HepG2 (cell line): ENCODE data around the gene MRM3. TPM values are rescaled to one million over a fixed set of nuclear protein-coding genes. Genes with fewer than 3 reads are reported as not detected.

Experiments
- ATAC-seq: fragments of 200-7000 bp; cut with Tn5 transposase; 3 replicates; pipeline ENCODE4 v1.9.1; 2020; ENCODE audit warnings: mild to moderate bottlenecking, moderate library complexity
- BruUV-seq: library from RNA; stranded (reverse); fragments of 400-500 nt; replicated peaks from 2 replicates; lab custom pipeline; 2021; lab: Mats Ljungman, UMichigan
- CTCF ChIA-PET: fragments of 300-600 bp; formaldehyde crosslinking; extraction: SDS; loops from one replicate; lab custom pipeline; 2021; ENCODE audit warnings: low total read pairs, inconsistent platforms, low intra/inter-chr PET ratio; lab: Yijun Ruan, JAX
- POLR2A ChIA-PET: fragments of 350-600 bp; sonication (Branson Sonifier 250); formaldehyde crosslinking; loops from one replicate; lab custom pipeline; 2020; ENCODE audit warnings: antibody characterized with exemption, inconsistent platforms; lab: Yijun Ruan, JAX
- DNase-seq: peaks from one replicate; pipeline ENCODE4 v3.0.0-alpha.2; 2015; ENCODE audit warnings: low spot score
- FAIRE-seq: peaks from 3 replicates; lab custom pipeline; 2011; peaks lifted over from hg19 to GRCh38; lab: Jason Lieb, UNC
- H2AFZ ChIP-seq: one replicate; pipeline ENCODE4 v1.6.1; 2011; ENCODE audit warnings: low read length, inconsistent platforms
- H3K27ac ChIP-seq: fragments of 300-600 bp; 3 replicates; pipeline ENCODE4 v1.8.0; 2011; ENCODE audit warnings: mixed run types, mild to moderate bottlenecking, mixed read lengths, low read length, inconsistent platforms; ENCODE audit not compliant: insufficient read depth; ENCODE audit errors: extremely low read length
- H3K27me3 ChIP-seq, 2 experiments: fragments of 200-600 bp in 1 of 2; 2 replicates in 1 of 2; 3 replicates in 1 of 2; pipeline versions ENCODE4 v1.6.0 to v1.8.0; 2011; ENCODE audit warnings: low read length in 2 of 2, mild to moderate bottlenecking in 2 of 2, moderate library complexity in 2 of 2, inconsistent platforms in 1 of 2; ENCODE audit not compliant: insufficient read depth in 2 of 2, control insufficient read depth in 1 of 2
- H3K36me3 ChIP-seq, 2 experiments: fragments of 200-600 bp in 1 of 2; replicated peaks in 1 of 2; 2 replicates in 1 of 2; 3 replicates in 1 of 2; pipeline versions ENCODE4 v1.5.1 to v1.8.0; 2011; ENCODE audit warnings: low read length in 2 of 2, inconsistent platforms in 1 of 2; ENCODE audit not compliant: insufficient read depth in 2 of 2, control insufficient read depth in 1 of 2
- H3K4me1 ChIP-seq: 2 replicates; pipeline ENCODE4 v1.5.1; 2012; ENCODE audit warnings: low read length, inconsistent platforms; ENCODE audit not compliant: insufficient read depth
- H3K4me2 ChIP-seq: 2 replicates; pipeline ENCODE4 v1.6.0; 2011; ENCODE audit warnings: low read depth, low read length, inconsistent platforms
- H3K4me3 ChIP-seq, 3 experiments: fragments of 200-600 bp in 1 of 3; sonication (generic), shearing (Covaris generic) in 1 of 3; replicated peaks in 1 of 3; 2 replicates each; pipeline ENCODE4 v1.5.1; 2011 to 2016; ENCODE audit warnings: low read length in 3 of 3, inconsistent platforms in 2 of 3, low read depth in 2 of 3, mild to moderate bottlenecking in 2 of 3, control low read depth in 1 of 3, mixed read lengths in 1 of 3; ENCODE audit not compliant: insufficient read depth in 1 of 3
- H3K79me2 ChIP-seq: one replicate; pipeline ENCODE4 v1.6.1; 2011; ENCODE audit warnings: low read length, inconsistent platforms; ENCODE audit not compliant: insufficient read depth
- H3K9ac ChIP-seq: 2 replicates; pipeline ENCODE4 v1.6.0; 2011; ENCODE audit warnings: mild to moderate bottlenecking, low read depth, low read length, inconsistent platforms; ENCODE audit not compliant: insufficient read depth
- H3K9me3 ChIP-seq: 2 replicates; pipeline ENCODE4 v1.5.1; 2012; ENCODE audit warnings: mild to moderate bottlenecking, low read length
- H4K20me1 ChIP-seq: 2 replicates; pipeline ENCODE4 v1.6.0; 2011; ENCODE audit warnings: inconsistent platforms, mild to moderate bottlenecking, low read length, moderate library complexity; ENCODE audit not compliant: insufficient read depth
- ARID4A ChIP-seq: sonication (generic); formaldehyde crosslinking; IDR thresholded peaks from 2 replicates; pipeline ENCODE4 v1.5.0; 2020; ENCODE audit warnings: mild to moderate bottlenecking, missing genetic modification reagents, borderline replicate concordance
- HNF4A ChIP-seq: sonication (generic); formaldehyde crosslinking; IDR thresholded peaks from 2 replicates; pipeline ENCODE4 v1.4.0; 2020; ENCODE audit warnings: missing genetic modification reagents
- SNAPC4 ChIP-seq: sonication (generic); formaldehyde crosslinking; IDR thresholded peaks from 2 replicates; pipeline ENCODE4 v1.4.0; 2020; ENCODE audit warnings: mild to moderate bottlenecking, missing genetic modification reagents
- SUZ12 ChIP-seq: fragments of 150-350 bp; IDR thresholded peaks from 2 replicates; pipeline ENCODE4 v1.6.1; 2014; ENCODE audit warnings: low read depth, low read length
- ZNF747 ChIP-seq: sonication (generic); formaldehyde crosslinking; IDR thresholded peaks from 2 replicates; pipeline ENCODE4 v1.8.1; 2023; ENCODE audit warnings: missing genetic modification reagents, mild to moderate bottlenecking, borderline replicate concordance
- WGBS: methylation state at CpG from one replicate; pipeline ENCODE4 v1.1.6; 2017; ENCODE audit warnings: low lambda C conversion rate; 5-methylcytosine and 5-hydroxymethylcytosine counted together
- in situ Hi-C: cut with HindIII; loops from 2 replicates; pipeline ENCODE4 v1.10.0; 2017; ENCODE audit warnings: low pct_unique_long_range_greater_than_20kb; ENCODE audit not compliant: extremely low pct_ligation_motif_present
- intact Hi-C: fragments of 100-400 bp; cut with micrococcal nuclease; formaldehyde crosslinking; loops from one replicate; pipeline ENCODE4 v1.10.0; 2022; ENCODE audit not compliant: unreplicated experiment
- polyA plus RNA-seq, 8 experiments: library from polyadenylated mRNA; depleted of rRNA in 3 of 8; stranded (reverse) in 7 of 8; unstranded in 1 of 8; fragments of >200 nt; fragmentation: Illumina TruSeq in 4 of 8; extraction: Trizol in 4 of 8; gene quantifications; 2 replicates each; pipeline versions ENCODE4 v1.2.1 to v1.2.3, GENCODE V29; 2011 to 2016; ENCODE audit warnings: low read depth in 4 of 8, missing spikeins in 1 of 8, mixed read lengths in 1 of 8; ENCODE audit not compliant: insufficient read depth in 1 of 8
- total RNA-seq, 5 experiments: library from RNA; depleted of rRNA; stranded (reverse); fragments of >200 nt; fragmentation: Illumina TruSeq; extraction: Trizol; gene quantifications; 2 replicates each; pipeline ENCODE4 v1.2.3, GENCODE V29; 2016; ENCODE audit warnings: low read depth in 1 of 5

Gene MRM3
- total and polyA plus RNA-seq, 2 of the 13 experiments (the other 11 are each of a cell fraction or from before 2014, with no cell fraction given), result 12.3 to 25.5 TPM

GRCh38 chr17:807523-808294, 25.6 kb downstream of the MRM3 start:
- Histone ChIP-seq H3K4me3 (no peak overlapping the region), H3K9me3 (no peaks in the 10 kb centered on the region), H3K27me3 (no peaks in the 10 kb centered on the region), H3K4me1 (peaks cover 11% of the 10 kb centered on the region), H3K9ac (no peak overlapping the region), H4K20me1 (no peaks in the 10 kb centered on the region), H2AFZ (no peak overlapping the region), H3K79me2 (no peaks in the 10 kb centered on the region), H3K36me3 (peaks cover 5 to 13% of the 10 kb centered on the region in 2 experiments; a peak in 4 of 5 replicates), H3K27ac (no peak overlapping the region), H3K4me2 (no peak overlapping the region)
- WGBS, result 96% methylated on average over 10 of the region's 28 CpGs
- TF ChIP-seq ZNF747, result no peak
- ATAC-seq (no peak), DNase-seq (no peak), FAIRE-seq (no peak)
- intact Hi-C loops (no loop called here), in situ Hi-C loops (no loop called here)
- ChIA-PET CTCF (no interaction called here), POLR2A (no interaction called here)
- BruUV-seq, result no TSS peak

- POLR2A ChIA-PET, result no interaction called here
- peak overlapping the region; percentile 33 for H3K27ac ChIP-seq
- H3K9me3 ChIP-seq, result no peaks in the 10 kb centered on the region
- H3K27me3 ChIP-seq, result no peaks in the 10 kb centered on the region
- 69% methylated on average over 11 of the region's 29 CpGs for WGBS
- DNase-seq, result no peak
- CTCF ChIA-PET, result no interaction called here
- H4K20me1 ChIP-seq, result no peaks in the 10 kb centered on the region
- ATAC-seq, result peak; percentile 82
- no peaks in the 10 kb centered on the region for H3K79me2 ChIP-seq
- intact Hi-C loops, result no loop called here
- in situ Hi-C loops, result no loop called here
- peaks cover 13 to 14% of the 10 kb centered on the region in 2 experiments; a peak in 4 of 5 replicates for H3K36me3 ChIP-seq
- H2AFZ ChIP-seq, result no peak overlapping the region
- no peak overlapping the region for H3K9ac ChIP-seq
- no peak for FAIRE-seq
- peaks cover 11% of the 10 kb centered on the region for H3K4me1 ChIP-seq
- BruUV-seq, result no TSS peak
- H3K4me3 ChIP-seq, result peak overlapping the region in 2 of 3 experiments; percentile 16 to 37; a peak in 2 of 6 replicates
- H3K4me2 ChIP-seq, result peak overlapping the region; percentile 49
- TF ChIP-seq SUZ12 (no peak), HNF4A (CRISPR knock-in tag) (peak; percentile 32; the same call in 1 of the 2 replicates), ARID4A (peak; percentile 16; the same call in 1 of the 2 replicates), SNAPC4 (CRISPR knock-in tag) (no peak)
These were observed 29.1 kb downstream of the MRM3 start for GRCh38 chr17:811051-811784.
